Activated CD4-positive, alpha-beta T cell treated with anti-CD3 and anti-CD28 coated beads, Interleukin-2, amount 10 ng/mL, durations not matched to agents 24 days and 14 days (primary cell): ENCODE results near the gene SH2D3C. TPM values are rescaled to one million over a fixed set of nuclear protein-coding genes. Genes with fewer than 3 reads are reported as not detected.

Experiments
- total RNA-seq: library from RNA; stranded (reverse); gene quantifications from 2 replicates; pipeline ENCODE4 v1.2.3, GENCODE V29; 2022

The SH2D3C gene
- total RNA-seq, 1 donor from 2014 or later: 22.2 TPM

Other genes with a start within 250 kb of the SH2D3C start
- gene STXBP1, start 166.4 kb downstream of the SH2D3C start, total RNA-seq: 26.5 and 31.1 TPM in 2 replicates
- not detected in 2 replicates for gene CFAP157, start 71.7 kb downstream of the SH2D3C start, total RNA-seq
- 22.8 TPM in 2 replicates for gene PTRH1, start 63.0 kb downstream of the SH2D3C start, total RNA-seq
- gene TTC16, start 62.6 kb downstream of the SH2D3C start, total RNA-seq: not detected in 2 replicates
- gene TOR2A, start 43.4 kb downstream of the SH2D3C start, total RNA-seq: 20.4 and 21.4 TPM in 2 replicates
- 79.1 and 96.4 TPM in 2 replicates for gene CDK9, start 7.4 kb upstream of the SH2D3C start, total RNA-seq
- 126 and 128 TPM in 2 replicates for gene FPGS, start 24.2 kb upstream of the SH2D3C start, total RNA-seq
- gene ENG, start 76.0 kb upstream of the SH2D3C start, total RNA-seq: 29.9 and 32.4 TPM in 2 replicates
- 18.0 and 19.9 TPM in 2 replicates for gene AK1, start 99.0 kb upstream of the SH2D3C start, total RNA-seq
- gene ST6GALNAC6, start 120.9 kb upstream of the SH2D3C start, total RNA-seq: 53.3 and 61.2 TPM in 2 replicates
- 28.0 and 28.3 TPM in 2 replicates for gene ST6GALNAC4, start 138.4 kb upstream of the SH2D3C start, total RNA-seq
- 0.89 and 0.90 TPM in 2 replicates for gene PIP5KL1, start 152.1 kb upstream of the SH2D3C start, total RNA-seq
- gene DPM2, start 159.2 kb upstream of the SH2D3C start, total RNA-seq: 62.7 and 65.1 TPM in 2 replicates
- 56.1 and 64.4 TPM in 2 replicates for gene EEIG1, start 202.3 kb upstream of the SH2D3C start, total RNA-seq